ENCODE data around the gene SH2B2.

GRCh38 chr7:102319671-102320070 lies 33.0 kb downstream of the SH2B2 start:
- TF ChIP-seq CTCF (conservative IDR thresholded peaks at IDR 0.05; ENCODE audit: low read depth, low read length), result no peak
- no peak for TF ChIP-seq EZH2 (IDR thresholded peaks at IDR 0.05; ENCODE audit: low read length, unreplicated experiment)

Data from PC-3 (cell line).